SU-DHL-6 (cell line): ENCODE results near the gene CWH43.

Experiments
- CTCF ChIP-seq: fragments of 200-600 bp; sonication (generic); IDR thresholded peaks from one replicate; pipeline ENCODE4 v1.5.1; 2017; ENCODE audit warnings: antibody characterized with exemption, mild to moderate bottlenecking, low read length, moderate library complexity; ENCODE audit not compliant: insufficient read depth, poor library complexity, severe bottlenecking
- EZH2phosphoT487 ChIP-seq: fragments of 200-600 bp; sonication (generic), shearing (Covaris generic); conservative IDR thresholded peaks from 2 replicates; pipeline ENCODE4 v1.6.1; 2018; ENCODE audit warnings: mild to moderate bottlenecking, antibody characterized with exemption, low read length, moderate library complexity, mixed read lengths

- TF ChIP-seq CTCF (no peak), EZH2phosphoT487 (no peak)
Observed at GRCh38 chr4:48962636-48963035, 23.4 kb upstream of the CWH43 start.
